Measurements from ENCODE around the gene TEKT3.

Gene TEKT3

GRCh38 chr17:15379659-15380058 lies 38.3 kb upstream of the TEKT3 start:
- no CpG with 5 or more reads among the region's 5 CpGs for WGBS (ENCODE audit: extremely low coverage, insufficient coverage, insufficient read length)
- peaks cover 19% of the 10 kb centered on the region for H3K79me1 ChIP-seq (ENCODE audit: low read length)
- H3K9ac ChIP-seq (ENCODE audit: low read length): no peak overlapping the region
- no peak overlapping the region for H2BK12ac ChIP-seq (ENCODE audit: low read length)
- no peak overlapping the region for H3K4ac ChIP-seq (ENCODE audit: low read depth, low read length)
- no peaks in the 10 kb centered on the region for H3K36me3 ChIP-seq (ENCODE audit: control insufficient read depth in 1 of 2, insufficient read depth in 2 of 2, low read length in 2 of 2)
- H3K18ac ChIP-seq (ENCODE audit: low read length): no peak overlapping the region
- H2AFZ ChIP-seq (ENCODE audit: insufficient read depth, low read length, poor library complexity): no peak overlapping the region
- no peak overlapping the region for H4K12ac ChIP-seq (ENCODE audit: low read depth, low read length)
- H3K27me3 ChIP-seq (ENCODE audit: insufficient read depth, low read length): no peaks in the 10 kb centered on the region
- H3K4me2 ChIP-seq (ENCODE audit: low read length): no peak overlapping the region
- H3K4me1 ChIP-seq (ENCODE audit: control insufficient read depth in 1 of 2, insufficient read depth in 2 of 2, low read length in 2 of 2): peaks cover 21 to 23% of the 10 kb centered on the region in 2 experiments
- no peak overlapping the region for H2AK5ac ChIP-seq (ENCODE audit: low read length)
- no peak overlapping the region for H2BK5ac ChIP-seq (ENCODE audit: low read depth, low read length, poor library complexity)
- no peak overlapping the region for H3K23ac ChIP-seq (ENCODE audit: low read length)
- no peak overlapping the region for H4K8ac ChIP-seq (ENCODE audit: low read depth, low read length)
- H4K91ac ChIP-seq (ENCODE audit: low read depth, low read length): no peak overlapping the region
- H3K79me2 ChIP-seq (ENCODE audit: control insufficient read depth, insufficient read depth, low read length, poor library complexity): no peaks in the 10 kb centered on the region
- H3K9me3 ChIP-seq (ENCODE audit: insufficient read depth, low read depth, low read length): no peaks in the 10 kb centered on the region
- no peak overlapping the region for H3K4me3 ChIP-seq (ENCODE audit: low read depth, low read length)
- no peak overlapping the region for H2BK120ac ChIP-seq (ENCODE audit: insufficient read depth, low read length, poor library complexity)
- H3K14ac ChIP-seq (ENCODE audit: low read length): no peak overlapping the region
- no peak overlapping the region for H3K27ac ChIP-seq (ENCODE audit: low read depth, low read length)
- DNase-seq: peak; percentile 65 to 94

- Histone ChIP-seq H3K79me2 (ENCODE audit: control insufficient read depth, insufficient read depth, low read length, poor library complexity) (no peaks in the 10 kb centered on the region), H3K27ac (ENCODE audit: low read depth, low read length) (peak overlapping the region; percentile 82), H4K8ac (ENCODE audit: low read depth, low read length) (peak overlapping the region; percentile 36), H3K18ac (ENCODE audit: low read length) (peak overlapping the region; percentile 17), H3K4ac (ENCODE audit: low read depth, low read length) (no peak overlapping the region), H2AFZ (ENCODE audit: insufficient read depth, low read length, poor library complexity) (no peak overlapping the region), H3K9ac (ENCODE audit: low read length) (no peak overlapping the region), H2AK5ac (ENCODE audit: low read length) (no peak overlapping the region), H3K4me1 (ENCODE audit: control insufficient read depth in 1 of 2, insufficient read depth in 2 of 2, low read length in 2 of 2) (peaks cover 15 to 16% of the 10 kb centered on the region in 2 experiments), H3K4me2 (ENCODE audit: low read length) (no peak overlapping the region), H3K27me3 (ENCODE audit: insufficient read depth, low read length) (no peaks in the 10 kb centered on the region), H3K36me3 (ENCODE audit: control insufficient read depth in 1 of 2, insufficient read depth in 2 of 2, low read length in 2 of 2) (no peaks in the 10 kb centered on the region), H3K79me1 (ENCODE audit: low read length) (peaks cover 15% of the 10 kb centered on the region), H3K14ac (ENCODE audit: low read length) (peak overlapping the region; percentile 35), H3K4me3 (ENCODE audit: low read depth, low read length) (no peak overlapping the region), H2BK120ac (ENCODE audit: insufficient read depth, low read length, poor library complexity) (peak overlapping the region; percentile 56), H3K9me3 (ENCODE audit: insufficient read depth, low read depth, low read length) (no peaks in the 10 kb centered on the region), H2BK5ac (ENCODE audit: low read depth, low read length, poor library complexity) (peak overlapping the region; percentile 90), H3K23ac (ENCODE audit: low read length) (no peak overlapping the region), H2BK12ac (ENCODE audit: low read length) (peak overlapping the region; percentile 97), H4K12ac (ENCODE audit: low read depth, low read length) (no peak overlapping the region), H4K91ac (ENCODE audit: low read depth, low read length) (peak overlapping the region; percentile 45)
- peak; percentile 84 to 96 for DNase-seq
- WGBS (ENCODE audit: extremely low coverage, insufficient coverage, insufficient read length): no CpG with 5 or more reads among the region's 4 CpGs
Measured at GRCh38 chr17:15378243-15378642, 36.8 kb upstream of the TEKT3 start.

- peak overlapping the region; percentile 93 for H3K27ac ChIP-seq (ENCODE audit: low read depth, low read length)
- H2BK12ac ChIP-seq (ENCODE audit: low read length): peak overlapping the region; percentile 93
- H3K9me3 ChIP-seq (ENCODE audit: insufficient read depth, low read depth, low read length): no peaks in the 10 kb centered on the region
- peak overlapping the region; percentile 62 for H3K14ac ChIP-seq (ENCODE audit: low read length)
- no peak overlapping the region for H4K12ac ChIP-seq (ENCODE audit: low read depth, low read length)
- peak overlapping the region; percentile 65 for H4K8ac ChIP-seq (ENCODE audit: low read depth, low read length)
- H2AK5ac ChIP-seq (ENCODE audit: low read length): no peak overlapping the region
- H2BK5ac ChIP-seq (ENCODE audit: low read depth, low read length, poor library complexity): peak overlapping the region; percentile 92
- H2AFZ ChIP-seq (ENCODE audit: insufficient read depth, low read length, poor library complexity): no peak overlapping the region
- H3K9ac ChIP-seq (ENCODE audit: low read length): no peak overlapping the region
- H3K4ac ChIP-seq (ENCODE audit: low read depth, low read length): no peak overlapping the region
- H3K4me1 ChIP-seq (ENCODE audit: control insufficient read depth in 1 of 2, insufficient read depth in 2 of 2, low read length in 2 of 2): peaks cover 15 to 16% of the 10 kb centered on the region in 2 experiments
- peak overlapping the region; percentile 96 for H2BK120ac ChIP-seq (ENCODE audit: insufficient read depth, low read length, poor library complexity)
- WGBS (ENCODE audit: extremely low coverage, insufficient coverage, insufficient read length): no CpG with 5 or more reads among the region's 6 CpGs
- H4K91ac ChIP-seq (ENCODE audit: low read depth, low read length): peak overlapping the region; percentile 95
- H3K27me3 ChIP-seq (ENCODE audit: insufficient read depth, low read length): no peaks in the 10 kb centered on the region
- DNase-seq: peak; percentile 35 to 80
- peak overlapping the region; percentile 76 for H3K18ac ChIP-seq (ENCODE audit: low read length)
- H3K36me3 ChIP-seq (ENCODE audit: control insufficient read depth in 1 of 2, insufficient read depth in 2 of 2, low read length in 2 of 2): no peaks in the 10 kb centered on the region
- H3K23ac ChIP-seq (ENCODE audit: low read length): no peak overlapping the region
- peaks cover 15% of the 10 kb centered on the region for H3K79me1 ChIP-seq (ENCODE audit: low read length)
- H3K4me2 ChIP-seq (ENCODE audit: low read length): peak overlapping the region; percentile 52
- no peaks in the 10 kb centered on the region for H3K79me2 ChIP-seq (ENCODE audit: control insufficient read depth, insufficient read depth, low read length, poor library complexity)
- no peak overlapping the region for H3K4me3 ChIP-seq (ENCODE audit: low read depth, low read length)
Measured at GRCh38 chr17:15377616-15378015, 36.2 kb upstream of the TEKT3 start.

- H4K8ac ChIP-seq (ENCODE audit: low read depth, low read length): peak overlapping the region; percentile 69
- H3K36me3 ChIP-seq (ENCODE audit: control insufficient read depth in 1 of 2, insufficient read depth in 2 of 2, low read length in 2 of 2): no peaks in the 10 kb centered on the region
- H3K9me3 ChIP-seq (ENCODE audit: insufficient read depth, low read depth, low read length): no peaks in the 10 kb centered on the region
- no peak overlapping the region for H3K4me3 ChIP-seq (ENCODE audit: low read depth, low read length)
- H4K91ac ChIP-seq (ENCODE audit: low read depth, low read length): peak overlapping the region; percentile 95
- peaks cover 15 to 16% of the 10 kb centered on the region in 2 experiments for H3K4me1 ChIP-seq (ENCODE audit: control insufficient read depth in 1 of 2, insufficient read depth in 2 of 2, low read length in 2 of 2)
- H3K4me2 ChIP-seq (ENCODE audit: low read length): peak overlapping the region; percentile 52
- peak overlapping the region; percentile 76 for H3K18ac ChIP-seq (ENCODE audit: low read length)
- H3K9ac ChIP-seq (ENCODE audit: low read length): no peak overlapping the region
- no peak overlapping the region for H3K23ac ChIP-seq (ENCODE audit: low read length)
- H4K12ac ChIP-seq (ENCODE audit: low read depth, low read length): peak overlapping the region; percentile 12
- H3K4ac ChIP-seq (ENCODE audit: low read depth, low read length): peak overlapping the region; percentile 22
- H2BK120ac ChIP-seq (ENCODE audit: insufficient read depth, low read length, poor library complexity): peak overlapping the region; percentile 96
- H2AK5ac ChIP-seq (ENCODE audit: low read length): peak overlapping the region; percentile 89
- H3K27ac ChIP-seq (ENCODE audit: low read depth, low read length): peak overlapping the region; percentile 93
- DNase-seq: peak in 1 of 2 donors; percentile 44
- no CpG with 5 or more reads among the region's 4 CpGs for WGBS (ENCODE audit: extremely low coverage, insufficient coverage, insufficient read length)
- peaks cover 15% of the 10 kb centered on the region for H3K79me1 ChIP-seq (ENCODE audit: low read length)
- no peaks in the 10 kb centered on the region for H3K79me2 ChIP-seq (ENCODE audit: control insufficient read depth, insufficient read depth, low read length, poor library complexity)
- peak overlapping the region; percentile 92 for H2BK5ac ChIP-seq (ENCODE audit: low read depth, low read length, poor library complexity)
- peak overlapping the region; percentile 93 for H2BK12ac ChIP-seq (ENCODE audit: low read length)
- H3K14ac ChIP-seq (ENCODE audit: low read length): peak overlapping the region; percentile 62
- H3K27me3 ChIP-seq (ENCODE audit: insufficient read depth, low read length): no peaks in the 10 kb centered on the region
- H2AFZ ChIP-seq (ENCODE audit: insufficient read depth, low read length, poor library complexity): peak overlapping the region; percentile 20
Measured at GRCh38 chr17:15377200-15377599, 35.8 kb upstream of the TEKT3 start.

Measured in trophoblast cell (in vitro differentiated cells and primary cell).